G401.6 (cell line): ENCODE results near the gene PARK7.

Experiments
- FAIRE-seq: peaks from 2 replicates; lab custom pipeline; 2012; peaks lifted over from hg19 to GRCh38; lab: Jason Lieb, UNC

The PARK7 gene

GRCh38 chr1:7985851-7986612 lies 24.5 kb downstream of the PARK7 start:
- no peak for FAIRE-seq

GRCh38 chr1:7987528-7987927 lies 26.0 kb downstream of the PARK7 start:
- FAIRE-seq, result no peak

GRCh38 chr1:7988576-7988975 lies 27.1 kb downstream of the PARK7 start:
- no peak for FAIRE-seq

GRCh38 chr1:7989762-7990428 lies 28.4 kb downstream of the PARK7 start:
- no peak for FAIRE-seq

- no peak for FAIRE-seq
These were observed 30.3 kb downstream of the PARK7 start for GRCh38 chr1:7991504-7992440.

GRCh38 chr1:7992885-7993284 lies 31.4 kb downstream of the PARK7 start:
- peak; percentile 19 for FAIRE-seq

GRCh38 chr1:7993593-7994479 lies 32.3 kb downstream of the PARK7 start:
- no peak for FAIRE-seq

GRCh38 chr1:7994827-7995226 lies 33.3 kb downstream of the PARK7 start:
- no peak for FAIRE-seq

- FAIRE-seq, result no peak
These were observed 33.9 kb downstream of the PARK7 start for GRCh38 chr1:7995437-7995836.

- FAIRE-seq, result no peak
These were observed 40.9 kb downstream of the PARK7 start for GRCh38 chr1:8002329-8002910.

GRCh38 chr1:8002921-8003320 lies 41.4 kb downstream of the PARK7 start:
- FAIRE-seq, result no peak

- no peak for FAIRE-seq
These were observed 42.1 kb downstream of the PARK7 start for GRCh38 chr1:8003438-8004112.

- peak; percentile 67 for FAIRE-seq
These were observed 42.7 kb downstream of the PARK7 start for GRCh38 chr1:8004113-8004802.

GRCh38 chr1:8004803-8005573 lies 43.5 kb downstream of the PARK7 start:
- peak; percentile 92 for FAIRE-seq

GRCh38 chr1:8006037-8006963 lies 44.8 kb downstream of the PARK7 start:
- peak; percentile 97 for FAIRE-seq

- FAIRE-seq, result peak; percentile 27
These were observed 47.8 kb downstream of the PARK7 start for GRCh38 chr1:8009043-8010002.

- peak; percentile 17 for FAIRE-seq
These were observed 48.7 kb downstream of the PARK7 start for GRCh38 chr1:8010080-8010664.
